ENCODE data around the gene DLEC1. TPM values are rescaled to one million over a fixed set of nuclear protein-coding genes. Genes with fewer than 3 reads are reported as not detected.

The DLEC1 gene
- total and polyA plus RNA-seq, 9 of the 15 experiments (the other 6 are each of a cell fraction or from before 2014, with no cell fraction given) = 0.07 to 0.08 TPM; not detected in 7

GRCh38 chr3:38059148-38059547 is 20.1 kb downstream of the DLEC1 start:
- Histone ChIP-seq H3K27ac (ENCODE audit: extremely low read depth, low read depth, low read length) (no peak overlapping the region), H4K20me1 (replicated peaks; ENCODE audit: control insufficient read depth, insufficient read depth, low read length) (no peaks in the 10 kb centered on the region), H3K27me3 (ENCODE audit: control insufficient read depth in 2 of 2, insufficient read depth in 2 of 2, low read length in 2 of 2) (peaks cover 44 to 67% of the 10 kb centered on the region in 2 experiments), H3K9me1 (ENCODE audit: control insufficient read depth, insufficient read depth, low read length) (no peaks in the 10 kb centered on the region), H3K9me3 (replicated peaks; ENCODE audit: control insufficient read depth, insufficient read depth, low read depth, low read length) (no peaks in the 10 kb centered on the region), H3K4me2 (ENCODE audit: insufficient read depth, low read length) (no peak overlapping the region), H3K4me3 (no peak overlapping the region), H2AFZ (ENCODE audit: low read depth, low read length) (no peak overlapping the region), H3K4me1 (replicated peaks in 1 of 2; ENCODE audit: control insufficient read depth in 2 of 2, insufficient read depth in 2 of 2, low read length in 2 of 2) (no peaks in the 10 kb centered on the region), H3K9ac (ENCODE audit: insufficient read depth in 1 of 2, low read depth in 2 of 2, low read length in 2 of 2) (no peak overlapping the region), H3K36me3 (ENCODE audit: control insufficient read depth, insufficient read depth, low read length) (no peaks in the 10 kb centered on the region), H3K79me2 (ENCODE audit: control insufficient read depth, insufficient read depth, low read length) (no peaks in the 10 kb centered on the region)
- peak; percentile 71 for ATAC-seq
- no TSS peak for BruUV-seq (replicated peaks)
- WGBS (ENCODE audit: insufficient coverage, low coverage, missing lambda C conversion rate) = 8% methylated on average over 2 of the region's 2 CpGs
- TF ChIP-seq XRCC3 (IDR thresholded peaks at IDR 0.05) = no peak
- TF ChIP-seq RAD51 (IDR thresholded peaks at IDR 0.05; ENCODE audit: borderline replicate concordance, low read depth) = peak; percentile 71; the same call in 1 of the 2 replicates
- TF ChIP-seq USF2 (CRISPR knock-in tag; IDR thresholded peaks at IDR 0.05) = peak; percentile 91
- peak; percentile 84 for TF ChIP-seq USF1 (CRISPR knock-in tag; IDR thresholded peaks at IDR 0.05)
- TF ChIP-seq NFYB (IDR thresholded peaks at IDR 0.05; ENCODE audit: extremely low read depth, insufficient read length) = peak; percentile 6
- no peak for TF ChIP-seq KAT2B (IDR thresholded peaks at IDR 0.05; ENCODE audit: low read depth, low read length)
- ChIA-PET POLR2A (interaction anchor here (0.9 kb wide), 1 partner anchor 10 kb away, joined by 3 read pairs; no protein-coding TSS in a partner anchor), CTCF (ENCODE audit: low intra/inter-chr PET ratio) (no interaction called here)
- in situ Hi-C loops (cut with MboI) = no loop called here
- peak; percentile 14 to 50 (median 37) for DNase-seq (ENCODE audit: extremely low read depth in 1 of 4, low spot score in 3 of 4)
- FAIRE-seq = no peak
- intact Hi-C loops (cut with micrococcal nuclease) = no loop called here
